ENCODE measurements around the gene DENND1C.
A peak's percentile ranks its signal among the peaks of the same experiment; 100 is the strongest.

Gene DENND1C

GRCh38 chr19:6501740-6502648 lies 20.4 kb upstream of the DENND1C start, which contains the start of gene TUBB4A:
TSS of gene TUBB4A (minus strand) at chr19:6502309. CDS start at chr19:6502212, 97 bp downstream.
- H3K9me3 ChIP-seq (ENCODE audit: insufficient read depth, low read depth, low read length), result no peaks in the 10 kb centered on the region
- H3K4me1 ChIP-seq (ENCODE audit: insufficient read depth, low read length), result no peaks in the 10 kb centered on the region
- H3K9ac ChIP-seq (ENCODE audit: low read depth, low read length), result peak within 1 kb of the TSS; percentile 61; the same call in 1 of the 2 replicates
- H3K4me3 ChIP-seq (ENCODE audit: low read length), result peak within 1 kb of the TSS; percentile 63
- H3K36me3 ChIP-seq (ENCODE audit: insufficient read depth, low read depth, low read length), result no peaks in the 10 kb centered on the region
- peaks cover 27% of the 10 kb centered on the region for H3K27me3 ChIP-seq (ENCODE audit: insufficient read depth, low read length)
- no peak within 1 kb of the TSS for H3K27ac ChIP-seq (ENCODE audit: low read length)

GRCh38 chr19:6500837-6501739 lies 19.5 kb upstream of the DENND1C start:
- no peaks in the 10 kb centered on the region for H3K4me1 ChIP-seq (ENCODE audit: insufficient read depth, low read length)
- no peak overlapping the region for H3K27ac ChIP-seq (ENCODE audit: low read length)
- H3K36me3 ChIP-seq (ENCODE audit: insufficient read depth, low read depth, low read length), result no peaks in the 10 kb centered on the region
- H3K27me3 ChIP-seq (ENCODE audit: insufficient read depth, low read length), result peaks cover 27% of the 10 kb centered on the region
- H3K9ac ChIP-seq (ENCODE audit: low read depth, low read length), result peak overlapping the region; percentile 61; the same call in 1 of the 2 replicates
- peak overlapping the region; percentile 63 for H3K4me3 ChIP-seq (ENCODE audit: low read length)
- H3K9me3 ChIP-seq (ENCODE audit: insufficient read depth, low read depth, low read length), result no peaks in the 10 kb centered on the region

- Histone ChIP-seq H3K27ac (ENCODE audit: low read length) (no peak overlapping the region), H3K4me3 (ENCODE audit: low read length) (no peak overlapping the region), H3K4me1 (ENCODE audit: insufficient read depth, low read length) (no peaks in the 10 kb centered on the region), H3K9ac (ENCODE audit: low read depth, low read length) (no peak overlapping the region), H3K36me3 (ENCODE audit: insufficient read depth, low read depth, low read length) (no peaks in the 10 kb centered on the region), H3K27me3 (ENCODE audit: insufficient read depth, low read length) (peaks cover 27% of the 10 kb centered on the region), H3K9me3 (ENCODE audit: insufficient read depth, low read depth, low read length) (no peaks in the 10 kb centered on the region)
These were observed 17.6 kb upstream of the DENND1C start for GRCh38 chr19:6499052-6499790.

GRCh38 chr19:6498294-6499036 lies 16.9 kb upstream of the DENND1C start:
- no peak overlapping the region for H3K4me3 ChIP-seq (ENCODE audit: low read length)
- H3K9ac ChIP-seq (ENCODE audit: low read depth, low read length), result no peak overlapping the region
- H3K36me3 ChIP-seq (ENCODE audit: insufficient read depth, low read depth, low read length), result no peaks in the 10 kb centered on the region
- H3K9me3 ChIP-seq (ENCODE audit: insufficient read depth, low read depth, low read length), result no peaks in the 10 kb centered on the region
- no peaks in the 10 kb centered on the region for H3K4me1 ChIP-seq (ENCODE audit: insufficient read depth, low read length)
- no peak overlapping the region for H3K27ac ChIP-seq (ENCODE audit: low read length)
- H3K27me3 ChIP-seq (ENCODE audit: insufficient read depth, low read length), result peaks cover 27% of the 10 kb centered on the region

GRCh38 chr19:6495947-6496346 lies 14.4 kb upstream of the DENND1C start:
- H3K4me3 ChIP-seq (ENCODE audit: low read length), result no peak overlapping the region
- no peak overlapping the region for H3K9ac ChIP-seq (ENCODE audit: low read depth, low read length)
- no peaks in the 10 kb centered on the region for H3K9me3 ChIP-seq (ENCODE audit: insufficient read depth, low read depth, low read length)
- H3K36me3 ChIP-seq (ENCODE audit: insufficient read depth, low read depth, low read length), result no peaks in the 10 kb centered on the region
- no peak overlapping the region for H3K27ac ChIP-seq (ENCODE audit: low read length)
- H3K4me1 ChIP-seq (ENCODE audit: insufficient read depth, low read length), result no peaks in the 10 kb centered on the region
- H3K27me3 ChIP-seq (ENCODE audit: insufficient read depth, low read length), result peaks cover 9% of the 10 kb centered on the region

- no peak overlapping the region for H3K27ac ChIP-seq (ENCODE audit: low read length)
- no peak overlapping the region for H3K4me3 ChIP-seq (ENCODE audit: low read length)
- H3K27me3 ChIP-seq (ENCODE audit: insufficient read depth, low read length), result 0 out of 2 replicates have a peak, but pooled peaks cover 4% of the 10 kb centered on the region
These were observed 12.9 kb upstream of the DENND1C start for GRCh38 chr19:6494438-6495036.

GRCh38 chr19:6491802-6492592 lies 10.4 kb upstream of the DENND1C start:
- Histone ChIP-seq H3K9ac (ENCODE audit: low read depth, low read length) (no peak overlapping the region), H3K27ac (ENCODE audit: low read length) (no peak overlapping the region), H3K36me3 (ENCODE audit: insufficient read depth, low read depth, low read length) (no peaks in the 10 kb centered on the region), H3K27me3 (ENCODE audit: insufficient read depth, low read length) (0 out of 2 replicates have a peak, but pooled peaks cover 4% of the 10 kb centered on the region), H3K9me3 (ENCODE audit: insufficient read depth, low read depth, low read length) (no peaks in the 10 kb centered on the region), H3K4me3 (ENCODE audit: low read length) (no peak overlapping the region), H3K4me1 (ENCODE audit: insufficient read depth, low read length) (no peaks in the 10 kb centered on the region)

More at GRCh38 chr19:6494438-6495036, 12.9 kb upstream of the DENND1C start:
- no peaks in the 10 kb centered on the region for H3K9me3 ChIP-seq (ENCODE audit: insufficient read depth, low read depth, low read length)
- H3K36me3 ChIP-seq (ENCODE audit: insufficient read depth, low read depth, low read length), result no peaks in the 10 kb centered on the region
- no peaks in the 10 kb centered on the region for H3K4me1 ChIP-seq (ENCODE audit: insufficient read depth, low read length)
- no peak overlapping the region for H3K9ac ChIP-seq (ENCODE audit: low read depth, low read length)

GRCh38 chr19:6490134-6490533 lies 8.5 kb upstream of the DENND1C start:
- Histone ChIP-seq H3K36me3 (ENCODE audit: insufficient read depth, low read depth, low read length) (no peaks in the 10 kb centered on the region), H3K27ac (ENCODE audit: low read length) (no peak overlapping the region), H3K9me3 (ENCODE audit: insufficient read depth, low read depth, low read length) (no peaks in the 10 kb centered on the region), H3K4me1 (ENCODE audit: insufficient read depth, low read length) (no peaks in the 10 kb centered on the region), H3K4me3 (ENCODE audit: low read length) (no peak overlapping the region), H3K9ac (ENCODE audit: low read depth, low read length) (no peak overlapping the region), H3K27me3 (ENCODE audit: insufficient read depth, low read length) (0 out of 2 replicates have a peak, but pooled peaks cover 4% of the 10 kb centered on the region)

- no peak overlapping the region for H3K27ac ChIP-seq (ENCODE audit: low read length)
- H3K4me1 ChIP-seq (ENCODE audit: insufficient read depth, low read length), result no peaks in the 10 kb centered on the region
- no peak overlapping the region for H3K4me3 ChIP-seq (ENCODE audit: low read length)
- no peak overlapping the region for H3K9ac ChIP-seq (ENCODE audit: low read depth, low read length)
- H3K36me3 ChIP-seq (ENCODE audit: insufficient read depth, low read depth, low read length), result no peaks in the 10 kb centered on the region
- no peaks in the 10 kb centered on the region for H3K9me3 ChIP-seq (ENCODE audit: insufficient read depth, low read depth, low read length)
- 0 out of 2 replicates have a peak, but pooled peaks cover 4% of the 10 kb centered on the region for H3K27me3 ChIP-seq (ENCODE audit: insufficient read depth, low read length)
These were observed 7.9 kb upstream of the DENND1C start for GRCh38 chr19:6489278-6490061.

Data from iPS-20b (cell line).